Uterus (tissue), 4 donors: ENCODE results near the gene MARCKSL1. TPM values are rescaled to one million over a fixed set of nuclear protein-coding genes. Genes with fewer than 3 reads are reported as not detected.
A peak's percentile ranks its signal among the peaks of the same experiment; 100 is the strongest.
"Not testable (repeated sequence)": the region's sequence is repeated elsewhere in the genome, so short reads cannot be mapped to it uniquely, and the experiment has no call there.

Source experiments
- DNase-seq, 2 donors: peaks; one replicate each; pipeline ENCODE4 v3.0.0-alpha.2; 2019 to 2020
- H3K27ac ChIP-seq, 2 donors: fragments of 200-600 bp; sonication (generic); 1 replicate in 1 of 2; 2 replicates in 1 of 2; pipeline ENCODE4 v1.5.1; 2016 to 2018
- H3K27me3 ChIP-seq, 2 donors: fragments of 200-600 bp; sonication (generic); one replicate each; pipeline ENCODE4 v1.5.1; 2018 to 2019; ENCODE audit warnings: control low read depth in 1 of 2
- H3K36me3 ChIP-seq, 2 donors: fragments of 200-600 bp; sonication (generic); one replicate each; pipeline ENCODE4 v1.5.1; 2019; ENCODE audit warnings: control low read depth in 1 of 2
- H3K4me1 ChIP-seq, 2 donors: fragments of 200-600 bp; sonication (generic); one replicate each; pipeline ENCODE4 v1.5.1; 2018 to 2019; ENCODE audit warnings: control low read depth in 1 of 2
- H3K4me3 ChIP-seq, 2 donors: fragments of 200-600 bp; sonication (generic); 1 replicate in 1 of 2; 2 replicates in 1 of 2; pipeline ENCODE4 v1.5.1; 2018 to 2019; ENCODE audit warnings: mild to moderate bottlenecking in 1 of 2
- H3K9me3 ChIP-seq, 2 donors: fragments of 200-600 bp; sonication (generic); one replicate each; pipeline ENCODE4 v1.5.1; 2019; ENCODE audit warnings: control low read depth in 1 of 2
- POLR2A ChIP-seq, 2 donors: fragments of 450-650 bp; IDR thresholded peaks; one replicate each; pipeline ENCODE4 v1.6.1; 2016; ENCODE audit warnings: antibody characterized with exemption in 2 of 2, mild to moderate bottlenecking in 1 of 2, moderate library complexity in 1 of 2
- intact Hi-C: fragments of 100-400 bp; cut with DNase I; formaldehyde crosslinking; loops from one replicate; pipeline ENCODE4 v1.15.1; 2023; ENCODE audit warnings: low total_unique reads
- total RNA-seq, 4 donors: library from RNA; depleted of rRNA in 3 of 4; stranded (reverse); fragments of >200 nt in 3 of 4; gene quantifications; one replicate each; pipeline versions ENCODE4 v1.1.0 to v1.2.4, GENCODE V29; 2014 to 2023
- TF ChIP-seq, protein P1 (sequence below), 4 experiments: fragments of 200-600 bp in 2 of 4; fragments of 450-650 bp in 2 of 4; sonication (generic) in 2 of 4; IDR thresholded peaks; one replicate each; pipeline ENCODE4 v1.5.1; 2016 to 2019; ENCODE audit warnings: antibody characterized with exemption in 4 of 4, mild to moderate bottlenecking in 2 of 4, moderate library complexity in 1 of 4
- donor health status: DM: yes; HTN: yes; CAD: no.

The MARCKSL1 gene
- total RNA-seq, 4 donors from 2014 or later: 14.7 to 93.3 (median 53.0) TPM

DNA sequence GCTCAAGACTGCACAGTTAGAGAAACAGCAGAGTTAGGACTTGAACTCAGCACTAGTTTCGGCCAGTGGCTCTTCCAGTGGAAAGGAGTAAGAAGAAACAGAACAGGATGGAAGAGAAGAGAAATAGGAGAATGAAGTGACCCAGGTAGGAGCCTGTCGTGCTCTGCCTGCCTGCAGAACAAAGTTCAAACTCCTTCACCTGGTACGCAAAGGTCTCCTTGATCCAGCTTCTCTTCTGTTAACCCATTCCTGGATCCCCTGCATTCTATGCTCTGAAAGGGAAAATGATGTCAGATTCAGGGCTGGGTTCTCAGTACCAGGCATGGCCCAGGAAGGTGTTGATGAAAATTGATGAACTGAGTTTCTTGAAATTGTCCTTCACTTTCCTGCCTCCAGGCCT lies 22.4 kb upstream of the MARCKSL1 start:
- TF ChIP-seq POLR2A (IDR thresholded peaks at IDR 0.05): no peak
- TF ChIP-seq, protein P1, sequence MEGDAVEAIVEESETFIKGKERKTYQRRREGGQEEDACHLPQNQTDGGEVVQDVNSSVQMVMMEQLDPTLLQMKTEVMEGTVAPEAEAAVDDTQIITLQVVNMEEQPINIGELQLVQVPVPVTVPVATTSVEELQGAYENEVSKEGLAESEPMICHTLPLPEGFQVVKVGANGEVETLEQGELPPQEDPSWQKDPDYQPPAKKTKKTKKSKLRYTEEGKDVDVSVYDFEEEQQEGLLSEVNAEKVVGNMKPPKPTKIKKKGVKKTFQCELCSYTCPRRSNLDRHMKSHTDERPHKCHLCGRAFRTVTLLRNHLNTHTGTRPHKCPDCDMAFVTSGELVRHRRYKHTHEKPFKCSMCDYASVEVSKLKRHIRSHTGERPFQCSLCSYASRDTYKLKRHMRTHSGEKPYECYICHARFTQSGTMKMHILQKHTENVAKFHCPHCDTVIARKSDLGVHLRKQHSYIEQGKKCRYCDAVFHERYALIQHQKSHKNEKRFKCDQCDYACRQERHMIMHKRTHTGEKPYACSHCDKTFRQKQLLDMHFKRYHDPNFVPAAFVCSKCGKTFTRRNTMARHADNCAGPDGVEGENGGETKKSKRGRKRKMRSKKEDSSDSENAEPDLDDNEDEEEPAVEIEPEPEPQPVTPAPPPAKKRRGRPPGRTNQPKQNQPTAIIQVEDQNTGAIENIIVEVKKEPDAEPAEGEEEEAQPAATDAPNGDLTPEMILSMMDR (IDR thresholded peaks at IDR 0.05): no peak
- no peaks in the 10 kb centered on the region for H3K27me3 ChIP-seq
- intact Hi-C loops: no loop called here
- no peaks in the 10 kb centered on the region for H3K9me3 ChIP-seq
- no peak overlapping the region for H3K27ac ChIP-seq
- H3K4me3 ChIP-seq: no peak overlapping the region
- no peak for DNase-seq
- H3K36me3 ChIP-seq: no peaks in the 10 kb centered on the region
- H3K4me1 ChIP-seq: peaks cover 4 to 29% of the 10 kb centered on the region in 2 donors

- DNase-seq: no peak
- no peaks in the 10 kb centered on the region for H3K36me3 ChIP-seq
- peaks cover 12 to 34% of the 10 kb centered on the region in 2 donors for H3K4me1 ChIP-seq
- no peak overlapping the region for H3K27ac ChIP-seq
- H3K4me3 ChIP-seq: no peak overlapping the region
- no peaks in the 10 kb centered on the region for H3K9me3 ChIP-seq
- intact Hi-C loops: no loop called here
- no peaks in the 10 kb centered on the region for H3K27me3 ChIP-seq
- TF ChIP-seq POLR2A (IDR thresholded peaks at IDR 0.05): no peak
- TF ChIP-seq, protein P1 (IDR thresholded peaks at IDR 0.05): no peak
Measured at GRCh38 chr1:32357614-32358013, 21.6 kb upstream of the MARCKSL1 start.

- no peaks in the 10 kb centered on the region for H3K9me3 ChIP-seq
- no peak overlapping the region for H3K4me3 ChIP-seq
- no peak for DNase-seq
- intact Hi-C loops: no loop called here
- H3K27ac ChIP-seq: no peak overlapping the region
- H3K4me1 ChIP-seq: peaks cover 12 to 33% of the 10 kb centered on the region in 2 donors
- no peaks in the 10 kb centered on the region for H3K36me3 ChIP-seq
- TF ChIP-seq, protein P1 (IDR thresholded peaks at IDR 0.05): no peak
- no peak for TF ChIP-seq POLR2A (IDR thresholded peaks at IDR 0.05)
- H3K27me3 ChIP-seq: no peaks in the 10 kb centered on the region
Measured at GRCh38 chr1:32356478-32356877, 20.4 kb upstream of the MARCKSL1 start.

- H3K4me3 ChIP-seq, DNase-seq, H3K36me3 ChIP-seq, H3K27me3 ChIP-seq, H3K9me3 ChIP-seq, intact Hi-C loops: not testable (repeated sequence)
- H3K27ac ChIP-seq: peak overlapping the region in 1 of 2 donors; percentile 17
- peaks cover 12 to 28% of the 10 kb centered on the region in 2 donors for H3K4me1 ChIP-seq
Measured at GRCh38 chr1:32355778-32356177, 19.7 kb upstream of the MARCKSL1 start.

- TF ChIP-seq, protein P1 (IDR thresholded peaks at IDR 0.05): no peak
- peak overlapping the region; percentile 90 to 96 for H3K27ac ChIP-seq
- H3K27me3 ChIP-seq: no peaks in the 10 kb centered on the region
- H3K9me3 ChIP-seq: no peaks in the 10 kb centered on the region
- H3K4me3 ChIP-seq: no peak overlapping the region
- peak; percentile 92 for DNase-seq
- intact Hi-C loops: no loop called here
- H3K4me1 ChIP-seq: peaks cover 12 to 28% of the 10 kb centered on the region in 2 donors
- no peaks in the 10 kb centered on the region for H3K36me3 ChIP-seq
Measured at GRCh38 chr1:32353886-32354570, 18.0 kb upstream of the MARCKSL1 start.
